HG03575 (cell line): ENCODE data around the gene ZBED1.

ENCODE experiments used
- ATAC-seq: cut with Tn5 transposase; IDR thresholded peaks from one replicate; pipeline ENCODE4 v1.9.1; 2021; ENCODE audit not compliant: unreplicated experiment, insufficient number of reproducible peaks, low FRiP score; ENCODE audit errors: extremely low read depth

The ZBED1 gene

GRCh38 chrX:2441466-2441865 lies 59.3 kb downstream of the ZBED1 start:
- ATAC-seq = no peak

GRCh38 chrX:2439613-2440012 lies 61.2 kb downstream of the ZBED1 start:
- ATAC-seq = no peak
